Measurements from ENCODE around the gene PRKCB. TPM values are rescaled to one million over a fixed set of nuclear protein-coding genes. Genes with fewer than 3 reads are reported as not detected.

Gene PRKCB
- total RNA-seq, 4 donors from 2014 or later = 0.51 to 1.3 (median 1.1) TPM

DNA sequence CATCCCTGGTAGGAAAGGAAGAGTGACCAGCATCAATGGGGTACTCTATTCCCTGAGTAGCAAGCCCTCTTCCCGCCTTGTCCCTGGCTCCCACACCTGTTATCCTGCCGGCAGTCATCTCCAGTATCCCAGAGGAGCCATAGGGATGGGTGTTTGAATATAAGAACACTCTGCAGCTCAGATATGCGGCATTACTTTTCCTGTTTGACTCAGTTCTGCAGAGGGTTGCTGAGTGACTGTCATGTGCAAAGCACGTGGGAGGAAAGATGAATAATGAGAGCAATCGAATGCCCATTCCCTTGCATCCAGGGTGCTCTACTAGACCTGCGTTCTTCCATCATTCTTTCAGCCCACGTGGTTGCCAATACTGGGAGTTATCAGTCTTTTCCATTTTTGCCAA, 115.1 kb downstream of the PRKCB start:
- no peak overlapping the region for H3K4me3 ChIP-seq
- ATAC-seq = no peak
- no peaks in the 10 kb centered on the region for H3K36me3 ChIP-seq
- in situ Hi-C loops (cut with MboI; ENCODE audit: low sequenced_read_pairs in 4 of 4) = no loop called here
- no peak for DNase-seq
- intact Hi-C loops (cut with DNase I; ENCODE audit: low total_unique reads) = no loop called here
- TF ChIP-seq CTCF (IDR thresholded peaks at IDR 0.05 in 4 of 5, conservative IDR thresholded peaks at IDR 0.05 in 1 of 5) (no peak), POLR2A (IDR thresholded peaks at IDR 0.05) (no peak)
- no peak overlapping the region for H3K27ac ChIP-seq
- H3K9me3 ChIP-seq = no peaks in the 10 kb centered on the region
- H3K27me3 ChIP-seq = peaks cover 0 to 2% (median 0%) of the 10 kb centered on the region in 3 donors
- H3K4me1 ChIP-seq = no peaks in the 10 kb centered on the region

GRCh38 chr16:23952128-23952970, 116.6 kb downstream of the PRKCB start:
- TF ChIP-seq CTCF (IDR thresholded peaks at IDR 0.05 in 4 of 5, conservative IDR thresholded peaks at IDR 0.05 in 1 of 5) (no peak), POLR2A (IDR thresholded peaks at IDR 0.05) (no peak)
- peaks cover 0 to 2% (median 0%) of the 10 kb centered on the region in 3 donors for H3K27me3 ChIP-seq

GRCh38 chr16:23952971-23953300, 117.2 kb downstream of the PRKCB start:
- in situ Hi-C loops (cut with MboI; ENCODE audit: low sequenced_read_pairs in 4 of 4) (no loop called here), intact Hi-C loops (cut with DNase I; ENCODE audit: low total_unique reads) (no loop called here)
- H3K4me3 ChIP-seq = no peak overlapping the region
- TF ChIP-seq POLR2A (IDR thresholded peaks at IDR 0.05) (no peak), CTCF (IDR thresholded peaks at IDR 0.05 in 4 of 5, conservative IDR thresholded peaks at IDR 0.05 in 1 of 5) (no peak)
- no peaks in the 10 kb centered on the region for H3K4me1 ChIP-seq
- no peak overlapping the region for H3K27ac ChIP-seq
- peaks cover 0 to 2% (median 0%) of the 10 kb centered on the region in 3 donors for H3K27me3 ChIP-seq
- H3K36me3 ChIP-seq = no peaks in the 10 kb centered on the region
- DNase-seq = no peak
- H3K9me3 ChIP-seq = no peaks in the 10 kb centered on the region
- no peak for ATAC-seq

More at GRCh38 chr16:23952128-23952970, 116.6 kb downstream of the PRKCB start:
- no peak overlapping the region for H3K4me3 ChIP-seq
- ATAC-seq (no peak), DNase-seq (no peak)
- no peaks in the 10 kb centered on the region for H3K9me3 ChIP-seq
- H3K36me3 ChIP-seq = no peaks in the 10 kb centered on the region
- no peaks in the 10 kb centered on the region for H3K4me1 ChIP-seq
- H3K27ac ChIP-seq = no peak overlapping the region
- in situ Hi-C loops (cut with MboI; ENCODE audit: low sequenced_read_pairs in 4 of 4) = no loop called here
- intact Hi-C loops (cut with DNase I; ENCODE audit: low total_unique reads) = no loop called here

GRCh38 chr16:23953476-23953875, 117.7 kb downstream of the PRKCB start:
- ATAC-seq = no peak
- no peaks in the 10 kb centered on the region for H3K36me3 ChIP-seq
- in situ Hi-C loops (cut with MboI; ENCODE audit: low sequenced_read_pairs in 4 of 4) (no loop called here), intact Hi-C loops (cut with DNase I; ENCODE audit: low total_unique reads) (no loop called here)
- no peaks in the 10 kb centered on the region for H3K4me1 ChIP-seq
- no peak for TF ChIP-seq POLR2A (IDR thresholded peaks at IDR 0.05)
- no peak overlapping the region for H3K4me3 ChIP-seq
- no peaks in the 10 kb centered on the region for H3K9me3 ChIP-seq
- no peak for DNase-seq
- peaks cover 0 to 2% (median 0%) of the 10 kb centered on the region in 3 donors for H3K27me3 ChIP-seq
- H3K27ac ChIP-seq = no peak overlapping the region

DNA sequence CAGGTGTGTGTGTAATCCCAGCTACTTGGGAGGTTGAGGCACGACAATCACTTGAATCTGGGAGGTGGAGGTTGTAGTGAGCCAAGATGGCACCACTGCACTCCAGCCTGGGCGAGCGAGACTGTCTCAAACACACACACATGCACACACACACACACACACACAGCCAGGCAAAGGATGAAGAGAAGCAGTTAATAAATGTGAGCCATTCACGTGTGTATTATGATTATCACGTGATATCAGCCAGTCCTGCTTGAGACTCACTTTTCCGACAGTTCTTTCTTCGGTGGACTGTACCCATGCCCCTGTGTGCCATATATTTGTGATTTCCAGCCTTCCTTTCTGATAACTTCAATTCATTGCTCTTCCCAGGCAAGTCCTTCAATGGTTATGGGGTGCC, 119.3 kb downstream of the PRKCB start:
- no peak overlapping the region for H3K27ac ChIP-seq
- H3K36me3 ChIP-seq = no peaks in the 10 kb centered on the region
- H3K4me1 ChIP-seq = no peaks in the 10 kb centered on the region
- no peak overlapping the region for H3K4me3 ChIP-seq
- DNase-seq = no peak
- in situ Hi-C loops (cut with MboI; ENCODE audit: low sequenced_read_pairs in 4 of 4) (no loop called here), intact Hi-C loops (cut with DNase I; ENCODE audit: low total_unique reads) (no loop called here)
- H3K27me3 ChIP-seq = peaks cover 0 to 2% (median 0%) of the 10 kb centered on the region in 3 donors
- H3K9me3 ChIP-seq = no peaks in the 10 kb centered on the region
- no peak for ATAC-seq
- TF ChIP-seq POLR2A (IDR thresholded peaks at IDR 0.05) = no peak
- TF ChIP-seq CTCF (IDR thresholded peaks at IDR 0.05 in 4 of 5, conservative IDR thresholded peaks at IDR 0.05 in 1 of 5) = no peak

Measured in gastrocnemius medialis (tissue), 4 donors.